ENCODE measurements around the gene SLC25A46. TPM values are rescaled to one million over a fixed set of nuclear protein-coding genes. Genes with fewer than 3 reads are reported as not detected.
"Not testable (repeated sequence)": the region's sequence is repeated elsewhere in the genome, so short reads cannot be mapped to it uniquely, and the experiment has no call there.

Gene SLC25A46
- total RNA-seq (31.8 TPM), polyA plus RNA-seq (10 to 100 TPM; 28.2 to 34.7 (median 31.4) TPM)

DNA sequence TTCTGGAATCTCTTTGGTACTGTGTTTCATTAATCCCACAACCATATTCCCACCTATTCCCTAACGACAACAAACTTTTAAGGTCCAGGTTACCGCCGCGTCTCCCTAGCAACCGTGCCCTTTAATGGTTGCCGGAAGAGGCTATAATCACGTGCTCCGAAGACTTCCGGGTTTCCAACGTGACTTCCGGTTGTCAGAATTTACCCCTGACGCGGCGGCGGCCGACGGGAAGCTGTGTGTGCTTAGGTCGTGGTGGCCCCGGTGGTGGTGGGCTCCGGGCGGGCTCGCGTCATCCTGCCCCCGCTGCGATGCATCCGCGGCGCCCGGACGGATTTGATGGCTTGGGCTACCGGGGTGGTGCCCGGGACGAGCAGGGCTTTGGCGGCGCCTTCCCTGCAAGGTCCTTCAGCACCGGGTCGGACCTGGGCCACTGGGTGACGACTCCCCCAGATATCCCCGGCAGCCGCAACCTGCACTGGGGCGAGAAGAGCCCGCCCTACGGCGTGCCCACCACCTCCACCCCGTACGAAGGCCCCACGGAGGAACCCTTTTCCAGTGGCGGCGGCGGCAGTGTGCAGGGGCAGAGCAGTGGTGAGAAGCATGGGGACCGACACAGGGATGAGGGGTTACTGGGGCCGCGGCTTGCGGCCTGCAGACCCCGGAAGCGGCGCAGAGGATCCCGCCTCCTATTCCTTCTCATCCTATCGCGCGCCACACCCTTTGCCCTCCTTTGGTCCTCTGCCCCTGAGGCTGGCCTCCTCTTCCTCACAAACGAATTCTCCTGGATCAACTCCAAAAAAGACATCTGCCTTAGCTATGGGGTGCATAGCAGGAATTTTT, at the start of gene SLC25A46:
SLC25A46 (plus strand) TSS at position 196 of the 840 bp plus-strand sequence; CDS start at position 309, 113 bp downstream.
- Mint-ChIP-seq H3K9me3 (peaks cover 0 to 4% (median 0%) of the 10 kb centered on the region in 7 donors), H3K27ac (peak within 1 kb of the TSS; percentile 96 to 99 (median 98)), H3K27me3 (peaks cover 27% of the 10 kb centered on the region), H3K4me1 (peaks cover 22 to 39% (median 29%) of the 10 kb centered on the region in 4 donors), H3K4me3 (peak within 1 kb of the TSS; percentile 94 to 100 (median 97)), H3K36me3 (no peaks in the 10 kb centered on the region)
- peak within 1 kb of the TSS; percentile 99 for H3K4me3 ChIP-seq (ENCODE audit: low read depth, low read length)
- no peaks in the 10 kb centered on the region for H3K36me3 ChIP-seq (ENCODE audit: control insufficient read depth, insufficient read depth, low read length)
- H3K9me3 ChIP-seq (ENCODE audit: control insufficient read depth in 2 of 2, low read length in 2 of 2) = no peaks in the 10 kb centered on the region
- ATAC-seq (ENCODE audit: low read depth in 2 of 2) (peak; percentile 89 to 90), DNase-seq (peak; percentile 86 to 96 (median 92))
- peaks cover 17% of the 10 kb centered on the region for H3K27me3 ChIP-seq (ENCODE audit: control insufficient read depth, insufficient read depth, low read length)
- peak within 1 kb of the TSS; percentile 94 for H3K27ac ChIP-seq (ENCODE audit: insufficient read depth, low read length, poor library complexity, severe bottlenecking)
- peaks cover 30% of the 10 kb centered on the region for H3K4me1 ChIP-seq (ENCODE audit: control insufficient read depth, insufficient read depth, low read length, poor library complexity, severe bottlenecking)

DNA sequence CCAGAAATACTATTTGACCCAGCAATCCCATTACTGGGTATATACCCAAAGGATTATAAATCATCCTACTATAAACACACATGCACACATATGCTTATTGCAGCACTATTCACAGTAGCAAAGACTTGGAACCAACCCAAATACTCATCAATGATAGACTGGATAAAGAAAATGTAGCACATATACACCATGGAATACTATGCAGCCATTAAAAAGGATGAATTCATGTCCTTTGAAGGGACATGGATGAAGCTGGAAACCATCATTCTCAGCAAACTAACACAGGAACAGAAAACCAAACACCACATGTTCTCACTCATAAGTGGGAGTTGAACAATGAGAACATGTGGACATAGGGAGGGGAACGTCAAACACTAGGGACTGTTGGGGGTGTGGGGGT, 48.2 kb upstream of the SLC25A46 start:
- not testable (repeated sequence) for ATAC-seq (ENCODE audit: low read depth in 2 of 2); H3K4me1 ChIP-seq (ENCODE audit: control insufficient read depth, insufficient read depth, low read length, poor library complexity, severe bottlenecking); H3K27me3 Mint-ChIP-seq; DNase-seq; H3K27ac Mint-ChIP-seq; H3K4me1 Mint-ChIP-seq; H3K27ac ChIP-seq (ENCODE audit: insufficient read depth, low read length, poor library complexity, severe bottlenecking); H3K4me3 Mint-ChIP-seq; H3K36me3 ChIP-seq (ENCODE audit: control insufficient read depth, insufficient read depth, low read length); H3K9me3 ChIP-seq (ENCODE audit: control insufficient read depth in 2 of 2, low read length in 2 of 2); H3K36me3 Mint-ChIP-seq; H3K9me3 Mint-ChIP-seq; H3K4me3 ChIP-seq (ENCODE audit: low read depth, low read length); H3K27me3 ChIP-seq (ENCODE audit: control insufficient read depth, insufficient read depth, low read length)

DNA sequence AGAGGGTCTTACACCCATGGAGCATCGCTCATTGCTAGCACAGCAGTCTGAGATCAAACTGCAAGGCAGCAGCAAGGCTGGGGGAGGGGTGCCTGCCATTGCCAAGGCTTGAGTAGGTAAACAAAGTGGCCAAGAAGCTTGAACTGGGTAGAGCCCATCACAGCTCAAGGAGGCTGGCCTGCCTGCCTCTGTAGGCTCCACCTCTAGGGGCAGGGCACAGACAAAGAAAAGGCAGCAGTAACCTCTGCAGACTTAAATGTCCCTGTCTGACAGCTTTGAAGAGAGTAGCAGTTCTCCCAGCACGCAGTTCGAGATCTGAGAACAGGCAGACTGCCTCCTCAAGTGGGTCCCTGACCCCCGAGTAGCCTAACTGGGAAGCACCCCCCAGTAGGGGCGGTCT, 46.1 kb upstream of the SLC25A46 start:
- not testable (repeated sequence) for H3K9me3 Mint-ChIP-seq; H3K4me3 ChIP-seq (ENCODE audit: low read depth, low read length); H3K27ac ChIP-seq (ENCODE audit: insufficient read depth, low read length, poor library complexity, severe bottlenecking); H3K36me3 Mint-ChIP-seq; H3K4me1 Mint-ChIP-seq; H3K27me3 ChIP-seq (ENCODE audit: control insufficient read depth, insufficient read depth, low read length); H3K4me3 Mint-ChIP-seq; H3K27me3 Mint-ChIP-seq; ATAC-seq (ENCODE audit: low read depth in 2 of 2); H3K9me3 ChIP-seq (ENCODE audit: control insufficient read depth in 2 of 2, low read length in 2 of 2); DNase-seq; H3K27ac Mint-ChIP-seq; H3K4me1 ChIP-seq (ENCODE audit: control insufficient read depth, insufficient read depth, low read length, poor library complexity, severe bottlenecking); H3K36me3 ChIP-seq (ENCODE audit: control insufficient read depth, insufficient read depth, low read length)

DNA sequence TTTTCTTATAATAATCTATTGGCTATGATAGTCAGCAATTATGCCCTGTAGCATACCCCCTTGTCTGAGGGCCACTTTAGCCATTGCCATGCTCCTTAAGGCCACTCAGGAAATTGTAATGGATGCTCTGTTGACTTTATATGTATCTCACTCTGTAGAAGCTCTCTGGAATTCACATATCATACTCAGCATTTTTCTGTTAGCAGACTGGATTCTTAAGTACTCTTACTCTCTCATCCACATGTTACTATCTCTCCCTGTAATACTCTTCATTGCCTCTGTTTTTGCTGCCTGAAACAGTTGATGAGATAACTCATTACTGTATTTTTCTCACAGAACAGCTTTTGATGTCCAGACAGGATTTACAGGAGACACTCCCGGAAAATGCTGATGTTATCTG, 36.5 kb upstream of the SLC25A46 start:
- Mint-ChIP-seq H3K4me1 (no peaks in the 10 kb centered on the region), H3K36me3 (no peaks in the 10 kb centered on the region), H3K9me3 (peaks cover 0 to 2% (median 0%) of the 10 kb centered on the region in 7 donors), H3K27ac (no peak overlapping the region), H3K27me3 (peaks cover 7% of the 10 kb centered on the region), H3K4me3 (no peak overlapping the region)
- DNase-seq = no peak
- no peak for ATAC-seq (ENCODE audit: low read depth in 2 of 2)
- no peak overlapping the region for H3K4me3 ChIP-seq (ENCODE audit: low read depth, low read length)
- H3K27me3 ChIP-seq (ENCODE audit: control insufficient read depth, insufficient read depth, low read length) = peaks cover 4% of the 10 kb centered on the region
- H3K36me3 ChIP-seq (ENCODE audit: control insufficient read depth, insufficient read depth, low read length) = no peaks in the 10 kb centered on the region
- no peaks in the 10 kb centered on the region for H3K4me1 ChIP-seq (ENCODE audit: control insufficient read depth, insufficient read depth, low read length, poor library complexity, severe bottlenecking)
- no peaks in the 10 kb centered on the region for H3K9me3 ChIP-seq (ENCODE audit: control insufficient read depth in 2 of 2, low read length in 2 of 2)
- H3K27ac ChIP-seq (ENCODE audit: insufficient read depth, low read length, poor library complexity, severe bottlenecking) = no peak overlapping the region

DNA sequence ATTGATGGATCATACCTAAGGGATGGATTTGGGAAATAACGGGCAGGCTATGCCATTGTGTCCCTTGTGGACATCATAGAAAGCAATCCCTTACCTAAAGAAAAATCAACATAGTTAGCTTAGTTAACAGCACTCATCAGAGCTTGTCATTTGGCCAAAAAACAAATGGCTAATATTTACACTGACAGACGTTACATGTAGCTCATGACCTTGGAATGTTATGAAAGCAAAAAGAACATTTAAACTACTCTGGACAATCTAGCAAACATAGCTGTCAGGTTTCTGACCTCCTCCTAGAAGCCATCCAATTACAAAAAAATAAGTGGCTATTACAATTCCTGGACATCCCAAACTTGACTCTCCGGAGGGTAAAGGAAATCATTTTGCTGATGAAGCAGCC, 36.1 kb upstream of the SLC25A46 start:
- H3K36me3 ChIP-seq (ENCODE audit: control insufficient read depth, insufficient read depth, low read length) = no peaks in the 10 kb centered on the region
- no peak overlapping the region for H3K4me3 Mint-ChIP-seq
- DNase-seq (no peak), ATAC-seq (ENCODE audit: low read depth in 2 of 2) (no peak)
- no peak overlapping the region for H3K27ac Mint-ChIP-seq
- H3K4me3 ChIP-seq (ENCODE audit: low read depth, low read length) = no peak overlapping the region
- H3K9me3 ChIP-seq (ENCODE audit: control insufficient read depth in 2 of 2, low read length in 2 of 2) = no peaks in the 10 kb centered on the region
- no peaks in the 10 kb centered on the region for H3K36me3 Mint-ChIP-seq
- peaks cover 0 to 2% (median 0%) of the 10 kb centered on the region in 7 donors for H3K9me3 Mint-ChIP-seq
- H3K27ac ChIP-seq (ENCODE audit: insufficient read depth, low read length, poor library complexity, severe bottlenecking) = no peak overlapping the region
- no peaks in the 10 kb centered on the region for H3K4me1 Mint-ChIP-seq
- no peaks in the 10 kb centered on the region for H3K4me1 ChIP-seq (ENCODE audit: control insufficient read depth, insufficient read depth, low read length, poor library complexity, severe bottlenecking)
- peaks cover 9% of the 10 kb centered on the region for H3K27me3 Mint-ChIP-seq
- H3K27me3 ChIP-seq (ENCODE audit: control insufficient read depth, insufficient read depth, low read length) = peaks cover 4% of the 10 kb centered on the region

DNA sequence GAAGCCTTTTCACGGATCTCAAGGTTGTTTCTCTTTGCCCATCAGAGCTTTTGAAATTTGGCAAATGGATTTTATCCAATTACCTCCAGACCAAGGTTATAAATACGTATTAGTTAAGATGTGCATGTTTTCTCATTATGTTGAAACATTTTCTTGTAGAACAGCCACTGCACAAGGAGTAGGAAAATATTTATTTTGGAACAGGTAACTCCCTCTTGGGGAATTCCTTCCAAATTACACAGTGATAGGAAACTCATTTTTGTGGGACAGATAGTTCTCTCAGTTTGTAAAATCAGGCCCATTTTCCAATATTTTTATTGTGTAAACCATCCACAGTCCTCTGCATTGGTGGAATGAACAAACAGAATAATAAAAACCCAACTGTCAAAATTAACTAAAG, 35.3 kb upstream of the SLC25A46 start:
- ATAC-seq (ENCODE audit: low read depth in 2 of 2) (no peak), DNase-seq (no peak)
- Mint-ChIP-seq H3K4me1 (no peaks in the 10 kb centered on the region), H3K36me3 (no peaks in the 10 kb centered on the region), H3K9me3 (no peaks in the 10 kb centered on the region), H3K27me3 (peaks cover 13% of the 10 kb centered on the region), H3K27ac (no peak overlapping the region), H3K4me3 (no peak overlapping the region)
- no peaks in the 10 kb centered on the region for H3K36me3 ChIP-seq (ENCODE audit: control insufficient read depth, insufficient read depth, low read length)
- H3K4me1 ChIP-seq (ENCODE audit: control insufficient read depth, insufficient read depth, low read length, poor library complexity, severe bottlenecking) = no peaks in the 10 kb centered on the region
- H3K4me3 ChIP-seq (ENCODE audit: low read depth, low read length) = no peak overlapping the region
- no peak overlapping the region for H3K27ac ChIP-seq (ENCODE audit: insufficient read depth, low read length, poor library complexity, severe bottlenecking)
- peaks cover 3% of the 10 kb centered on the region for H3K27me3 ChIP-seq (ENCODE audit: control insufficient read depth, insufficient read depth, low read length)
- no peaks in the 10 kb centered on the region for H3K9me3 ChIP-seq (ENCODE audit: control insufficient read depth in 2 of 2, low read length in 2 of 2)

DNA sequence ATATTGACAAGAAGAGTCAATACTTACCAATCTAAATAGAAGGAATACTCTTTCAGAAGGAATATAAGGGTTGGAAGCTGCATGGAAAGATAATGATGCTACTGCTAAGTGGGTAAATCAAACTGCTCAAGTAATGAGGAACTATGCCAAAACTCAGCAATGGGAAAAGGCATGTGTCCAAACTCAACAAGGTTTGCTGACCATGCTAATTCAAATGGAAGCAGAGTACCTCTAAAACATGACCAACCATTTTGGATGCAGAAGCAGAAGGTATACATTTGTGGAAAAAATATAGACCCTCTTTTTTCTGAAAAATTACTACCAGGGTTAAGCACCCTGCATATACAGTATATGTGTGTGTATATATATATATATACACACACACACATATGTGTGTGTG, 33.5 kb upstream of the SLC25A46 start:
- no peak for DNase-seq
- Mint-ChIP-seq H3K4me1 (no peaks in the 10 kb centered on the region), H3K27me3 (peaks cover 19% of the 10 kb centered on the region), H3K4me3 (peak overlapping the region in 1 of 4 donors; percentile 27), H3K27ac (no peak overlapping the region), H3K9me3 (peaks cover 0 to 5% (median 0%) of the 10 kb centered on the region in 7 donors), H3K36me3 (no peaks in the 10 kb centered on the region)
- Histone ChIP-seq H3K27ac (ENCODE audit: insufficient read depth, low read length, poor library complexity, severe bottlenecking) (no peak overlapping the region), H3K36me3 (ENCODE audit: control insufficient read depth, insufficient read depth, low read length) (no peaks in the 10 kb centered on the region), H3K27me3 (ENCODE audit: control insufficient read depth, insufficient read depth, low read length) (no peaks in the 10 kb centered on the region), H3K4me3 (ENCODE audit: low read depth, low read length) (no peak overlapping the region), H3K4me1 (ENCODE audit: control insufficient read depth, insufficient read depth, low read length, poor library complexity, severe bottlenecking) (no peaks in the 10 kb centered on the region), H3K9me3 (ENCODE audit: control insufficient read depth in 2 of 2, low read length in 2 of 2) (no peaks in the 10 kb centered on the region)
- no peak for ATAC-seq (ENCODE audit: low read depth in 2 of 2)
